ENCODE data around the gene SCO2.

SCO2 gene, protein sequence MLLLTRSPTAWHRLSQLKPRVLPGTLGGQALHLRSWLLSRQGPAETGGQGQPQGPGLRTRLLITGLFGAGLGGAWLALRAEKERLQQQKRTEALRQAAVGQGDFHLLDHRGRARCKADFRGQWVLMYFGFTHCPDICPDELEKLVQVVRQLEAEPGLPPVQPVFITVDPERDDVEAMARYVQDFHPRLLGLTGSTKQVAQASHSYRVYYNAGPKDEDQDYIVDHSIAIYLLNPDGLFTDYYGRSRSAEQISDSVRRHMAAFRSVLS

DNA sequence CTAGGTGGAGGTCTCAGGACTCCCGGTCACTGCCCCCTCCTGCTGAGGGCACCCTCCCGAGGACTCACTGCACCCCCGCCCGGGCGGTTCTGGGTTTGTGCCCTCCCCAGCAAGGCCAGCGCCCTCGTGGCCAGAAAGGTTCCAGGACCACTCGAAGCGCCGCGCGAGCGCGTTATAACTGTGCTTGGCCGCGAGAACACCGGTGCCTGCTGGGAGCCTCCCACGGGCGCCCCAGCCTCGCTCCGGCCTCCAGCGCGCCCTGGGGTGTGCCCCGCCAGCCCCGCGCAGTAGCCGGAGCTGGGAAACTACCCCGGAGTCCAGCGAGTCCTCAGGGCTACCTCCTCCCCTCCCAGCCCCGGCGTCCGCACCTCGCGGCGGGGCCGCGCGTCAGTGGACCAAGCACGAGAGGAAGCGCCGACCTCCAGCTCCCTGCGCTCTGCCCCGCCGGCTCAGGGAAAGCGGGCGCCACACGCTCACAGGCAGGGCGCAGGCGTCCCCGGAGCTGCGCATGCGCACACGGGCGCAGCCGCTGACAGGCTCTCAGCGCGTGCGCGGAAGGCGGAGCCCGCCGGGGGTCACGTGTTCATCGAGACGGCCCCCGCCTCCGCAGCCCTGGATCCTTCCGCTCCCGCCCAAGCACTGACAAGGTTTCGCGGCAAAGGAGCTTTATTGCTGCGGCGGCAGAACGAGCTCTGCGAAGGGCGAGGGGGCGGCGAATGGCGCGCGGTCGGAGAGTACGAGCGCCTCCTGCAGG is at the start of gene SCO2:
Gene SCO2 (minus strand): TSS at position 495 of the 754 bp plus-strand sequence. CDS start 1,187 bp downstream, outside the sequence.
- peak; percentile 98 for DNase-seq

DNA sequence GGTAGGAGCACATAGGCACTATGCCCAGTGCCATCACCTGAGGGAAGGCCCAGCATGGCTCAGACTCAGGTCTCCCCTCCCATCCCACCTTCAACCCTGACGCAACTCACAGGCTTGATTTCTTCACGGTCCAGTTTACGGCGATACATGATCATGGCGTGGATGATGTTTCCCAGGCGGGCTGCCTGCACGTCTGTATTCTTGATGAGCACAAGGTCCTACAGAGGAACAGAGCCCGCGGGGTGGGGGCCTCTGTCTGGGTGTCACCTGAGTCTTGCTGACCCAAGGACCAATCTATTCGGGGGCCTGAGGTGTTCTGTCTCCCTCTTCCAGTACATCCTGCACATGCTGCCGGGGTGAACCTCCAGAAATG is 49.0 kb upstream of the SCO2 start:
- no peak for DNase-seq

DNA sequence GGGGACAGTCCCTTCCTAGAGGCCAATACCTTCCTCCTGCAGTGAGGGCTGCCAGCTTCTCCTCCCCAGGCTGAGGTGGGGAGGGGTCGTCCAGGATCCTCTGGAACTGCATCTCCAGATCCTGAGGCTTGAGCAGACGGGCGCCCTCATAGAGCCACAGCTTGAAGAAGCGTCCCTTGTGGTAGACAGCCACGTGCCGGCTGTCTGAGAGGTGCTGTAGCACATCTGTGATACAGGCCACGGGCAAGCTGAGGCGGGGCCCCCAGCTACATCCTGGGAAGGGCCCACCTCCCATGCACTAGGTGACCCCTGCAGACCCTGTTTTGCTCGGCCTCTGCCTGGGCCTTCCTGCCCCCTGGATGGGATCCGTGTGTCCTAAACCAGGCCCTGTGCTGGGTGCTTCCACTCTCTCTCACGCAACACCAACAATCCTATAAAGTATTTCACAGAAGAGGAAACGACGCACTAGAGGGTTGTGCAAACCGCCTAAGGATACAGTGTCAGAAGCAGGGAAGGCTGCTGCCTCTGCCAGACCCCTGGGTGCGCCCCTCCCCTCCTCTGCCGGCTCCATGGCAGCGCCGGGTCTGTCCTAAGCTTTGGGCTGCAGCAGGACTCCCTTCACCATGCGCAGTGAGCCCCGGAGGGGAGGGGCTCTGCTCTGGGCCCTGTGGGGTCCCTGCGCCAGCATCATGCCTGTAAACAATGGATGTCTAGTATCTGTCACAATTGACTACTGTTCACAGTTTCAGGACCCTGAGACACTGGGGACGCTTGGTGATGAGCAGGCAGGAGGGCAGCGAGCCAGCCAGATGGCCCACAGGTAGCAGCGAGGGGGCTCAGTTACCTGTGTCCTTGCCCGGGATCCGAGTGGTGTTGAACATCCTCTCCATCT is 48.3 kb upstream of the SCO2 start:
- DNase-seq = no peak

DNA sequence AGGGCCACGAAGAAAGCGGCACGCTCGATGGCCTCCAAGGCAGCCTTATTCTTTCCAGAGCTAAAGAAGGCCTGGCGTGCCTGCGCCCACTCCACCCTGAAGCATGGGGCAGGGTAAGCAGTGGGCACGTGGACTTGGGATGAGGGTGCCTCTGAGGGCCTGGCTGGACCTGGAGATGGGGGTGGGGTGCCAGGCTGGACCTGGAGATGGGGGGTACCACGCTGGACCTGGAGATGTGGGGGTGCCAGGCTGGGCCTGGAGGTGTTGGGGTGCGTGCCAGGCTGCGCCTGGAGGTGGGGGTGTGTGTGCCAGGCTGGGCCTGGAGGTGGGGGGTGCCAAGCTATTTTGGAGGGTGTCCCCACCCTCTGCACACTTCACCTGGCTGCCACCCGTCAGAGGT is 47.6 kb upstream of the SCO2 start:
- no peak for DNase-seq

DNA sequence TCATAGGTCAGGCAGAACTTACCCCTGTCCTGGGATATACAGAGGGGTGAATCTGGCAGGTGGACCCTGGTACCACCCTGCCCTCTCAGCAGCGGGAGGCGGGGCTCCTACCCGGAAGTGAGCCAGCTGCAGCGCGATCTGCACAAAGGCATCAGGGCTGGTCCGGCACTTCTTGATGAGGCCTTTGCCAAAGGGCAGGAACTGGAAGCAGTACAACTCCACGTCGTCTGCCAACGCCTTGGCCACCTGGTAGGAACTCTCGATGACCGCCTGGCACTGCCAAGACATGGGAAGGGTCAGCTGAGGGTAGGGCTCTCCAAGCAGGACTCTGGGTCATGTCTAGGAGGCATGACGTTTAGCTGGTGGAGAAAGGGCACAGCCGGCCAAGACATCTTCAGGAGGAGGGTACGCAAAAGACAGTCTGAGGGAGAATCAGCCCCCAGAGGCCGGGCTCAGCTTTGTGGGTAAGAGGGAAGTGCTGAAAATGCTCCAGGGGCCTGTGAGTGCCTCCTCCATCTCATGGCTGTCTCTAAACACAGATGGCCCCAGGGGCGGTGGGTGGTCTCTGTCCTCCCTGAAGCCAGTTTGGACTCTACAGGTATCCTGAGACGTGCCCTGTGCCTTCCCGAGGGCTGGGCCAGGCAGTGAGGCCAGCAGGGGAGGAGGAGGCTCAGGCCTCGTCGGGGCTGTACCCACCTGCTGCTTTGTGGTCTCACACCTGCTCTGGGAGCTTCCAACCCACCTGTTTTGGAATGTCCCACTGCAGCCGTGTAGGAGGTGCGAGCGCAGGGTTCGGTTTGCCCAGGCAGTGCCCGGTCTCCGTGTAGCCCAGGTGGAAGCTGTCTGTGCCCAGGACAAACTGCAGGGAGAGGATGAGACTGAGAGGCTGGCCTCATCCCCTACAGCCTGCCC is 46.1 kb upstream of the SCO2 start:
- DNase-seq = no peak

DNA sequence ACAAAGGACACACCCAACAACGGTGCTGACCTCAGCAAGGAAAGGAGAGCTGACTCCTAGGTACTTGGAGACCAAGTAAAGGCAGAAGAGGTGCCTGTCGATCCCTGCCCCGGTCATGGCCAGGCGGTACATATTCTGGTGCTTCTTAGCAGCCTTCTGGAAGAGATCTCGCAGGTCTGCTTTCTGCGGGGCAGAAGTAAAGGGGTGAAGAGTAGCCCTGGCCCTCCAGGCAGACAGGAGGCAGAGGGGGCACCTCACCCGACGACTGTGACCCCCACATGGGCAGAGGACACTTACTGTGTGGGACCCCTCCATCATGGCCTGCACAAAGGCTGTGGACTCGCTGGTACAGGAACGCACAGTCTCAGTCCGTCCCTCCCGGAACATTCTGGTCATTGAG is 45.5 kb upstream of the SCO2 start:
- no peak for DNase-seq

DNA sequence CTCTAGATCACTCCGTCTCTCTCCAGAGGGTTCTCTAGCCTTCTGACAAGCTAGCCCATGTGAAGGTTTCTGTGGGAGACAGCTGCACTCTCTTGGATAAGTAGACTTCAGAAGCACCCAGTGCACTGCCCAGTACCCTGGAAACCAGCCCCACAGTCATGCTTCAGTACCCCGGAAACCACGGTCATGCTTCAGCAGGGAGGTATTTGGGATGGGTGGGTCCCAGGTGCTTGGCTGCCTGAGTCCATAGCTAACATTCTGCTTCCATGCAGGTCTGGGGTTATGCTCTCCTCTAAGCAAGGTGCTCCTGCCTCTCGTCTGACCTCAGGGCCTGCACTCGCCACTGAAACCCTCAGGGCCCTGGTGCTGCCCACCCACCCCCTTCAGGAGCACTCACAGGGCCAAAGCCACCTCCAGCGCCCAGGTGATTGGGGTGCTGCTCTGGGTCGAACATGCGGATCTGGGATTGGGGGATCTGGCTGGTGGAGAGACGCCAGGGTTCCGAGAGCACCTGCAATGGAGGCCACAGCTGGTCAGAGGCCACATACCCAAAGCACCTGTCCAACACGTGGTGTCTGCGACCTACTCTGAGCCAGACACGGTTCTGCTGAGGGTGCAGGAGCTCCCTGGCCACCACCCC is 44.6 kb upstream of the SCO2 start:
- no peak for DNase-seq

DNA sequence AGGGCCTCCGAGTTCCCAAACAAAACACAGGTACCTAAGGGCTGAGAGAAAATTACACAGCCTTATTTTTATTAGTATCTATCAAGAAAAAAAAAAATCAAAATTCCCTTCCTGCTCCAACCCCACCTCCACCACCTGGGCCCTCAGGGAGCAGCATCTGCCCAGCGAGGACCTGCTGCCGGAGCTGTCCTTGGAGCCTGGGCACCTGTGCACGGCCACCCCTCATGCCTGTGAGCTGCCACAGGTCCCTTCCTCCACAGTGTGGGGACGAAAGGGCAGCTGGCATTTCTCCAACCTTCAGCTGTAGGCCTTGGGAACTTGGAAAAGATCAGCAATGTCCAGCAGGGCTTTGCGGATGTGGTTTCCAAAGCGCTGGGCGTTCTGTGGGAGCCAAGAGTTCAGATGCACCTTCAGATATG is 43.7 kb upstream of the SCO2 start:
- no peak for DNase-seq

DNA sequence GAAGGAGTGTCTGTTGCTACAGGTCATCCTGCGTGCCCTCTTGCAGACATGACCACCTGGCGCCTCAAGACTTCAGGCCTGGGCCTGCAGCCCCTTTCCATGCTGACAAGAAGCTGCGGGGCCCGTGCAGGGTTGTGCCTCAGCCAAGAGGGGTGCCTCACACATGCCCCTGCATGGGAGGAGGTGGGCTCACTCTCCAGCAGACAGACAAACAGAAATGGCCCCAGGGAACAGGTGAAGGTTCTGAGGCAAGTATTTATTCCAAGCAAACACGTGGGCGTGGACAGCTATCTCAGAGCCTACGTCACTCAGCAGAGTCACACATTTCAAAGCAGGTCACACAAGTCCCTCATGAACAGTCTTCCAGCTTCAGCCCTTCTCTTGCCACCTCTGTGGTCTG is 43.2 kb upstream of the SCO2 start:
- no peak for DNase-seq

DNA sequence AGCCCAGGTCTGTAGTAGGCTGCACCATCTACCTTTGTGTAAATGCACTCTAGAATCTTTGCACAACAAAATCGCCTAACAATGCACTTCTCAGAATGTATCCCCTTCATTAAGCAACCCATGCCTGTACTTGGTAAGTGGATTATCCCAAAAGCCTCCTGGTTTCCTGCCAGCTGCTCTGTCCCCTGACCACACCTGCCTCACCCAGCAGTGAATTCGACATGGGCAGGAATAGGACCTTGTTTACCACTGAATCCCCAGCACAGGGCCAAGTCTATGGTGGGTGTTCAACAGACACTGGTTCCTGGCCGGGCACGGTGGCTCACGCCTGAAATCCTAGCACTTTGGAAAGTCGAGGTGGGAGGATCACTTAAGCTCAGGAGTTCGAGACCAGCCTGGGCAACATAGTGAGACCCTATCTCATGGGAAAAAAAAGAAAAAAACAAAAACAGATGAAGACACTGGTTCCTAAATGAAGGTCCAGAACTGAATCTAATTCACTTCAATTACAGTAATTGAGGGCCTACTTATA is 42.4 kb upstream of the SCO2 start:
- no peak for DNase-seq

DNA sequence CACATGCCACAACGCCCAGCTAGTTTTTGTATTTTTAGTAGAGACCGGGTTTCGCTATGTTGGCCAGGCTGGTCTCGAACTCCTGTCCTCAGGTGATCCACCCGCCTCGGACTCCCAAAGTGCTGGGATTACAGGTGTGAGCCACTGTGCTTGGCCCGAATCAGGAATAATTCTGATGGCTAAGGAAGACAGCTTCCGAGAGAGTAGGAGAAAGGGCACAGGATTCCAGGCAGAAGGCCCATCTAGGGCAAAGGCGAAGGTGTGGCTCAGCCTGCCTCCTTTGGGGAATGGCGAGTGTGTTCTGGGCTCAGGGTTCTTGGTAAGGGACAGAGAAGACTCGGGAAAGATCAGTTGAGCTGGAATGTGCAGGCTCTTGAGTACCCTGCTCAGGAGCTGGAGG is 38.9 kb upstream of the SCO2 start:
- DNase-seq = no peak

DNA sequence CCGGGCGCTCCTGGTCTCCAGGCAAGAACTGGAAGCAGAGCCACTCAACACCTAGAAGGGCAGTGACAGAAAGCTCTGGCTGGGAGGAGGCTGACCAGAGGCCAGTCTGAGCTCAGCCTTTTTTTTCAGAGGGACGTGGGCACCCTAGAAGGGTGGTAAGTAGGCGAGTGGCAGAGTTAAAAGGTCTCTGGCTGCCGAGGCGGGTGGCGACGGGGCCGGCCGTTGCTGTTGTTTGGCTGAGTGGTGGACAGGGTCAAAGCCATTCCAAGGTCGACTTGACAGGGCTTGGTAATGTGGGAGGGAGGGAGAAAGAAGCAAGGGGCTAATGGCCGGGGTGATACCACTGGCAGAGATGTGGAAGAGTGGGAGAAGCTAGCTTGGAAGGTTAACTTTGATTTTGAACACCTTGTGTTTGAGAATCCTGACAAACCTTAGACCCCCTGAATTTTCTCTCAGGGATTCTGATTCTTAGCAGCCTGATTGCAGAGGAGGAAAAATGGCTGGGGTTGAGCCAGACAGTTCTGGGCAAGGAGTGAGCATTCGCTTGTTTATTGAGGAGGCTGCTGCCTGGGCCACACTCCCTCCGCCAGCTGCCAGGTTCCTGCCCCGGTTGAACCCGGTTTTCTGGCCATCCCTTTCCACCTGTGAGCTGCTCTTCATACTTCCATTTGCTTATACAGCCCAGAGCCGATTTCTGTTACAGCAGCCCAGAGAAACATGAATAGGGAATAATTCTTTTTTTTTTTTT is 38.2 kb upstream of the SCO2 start:
- no peak for DNase-seq

DNA sequence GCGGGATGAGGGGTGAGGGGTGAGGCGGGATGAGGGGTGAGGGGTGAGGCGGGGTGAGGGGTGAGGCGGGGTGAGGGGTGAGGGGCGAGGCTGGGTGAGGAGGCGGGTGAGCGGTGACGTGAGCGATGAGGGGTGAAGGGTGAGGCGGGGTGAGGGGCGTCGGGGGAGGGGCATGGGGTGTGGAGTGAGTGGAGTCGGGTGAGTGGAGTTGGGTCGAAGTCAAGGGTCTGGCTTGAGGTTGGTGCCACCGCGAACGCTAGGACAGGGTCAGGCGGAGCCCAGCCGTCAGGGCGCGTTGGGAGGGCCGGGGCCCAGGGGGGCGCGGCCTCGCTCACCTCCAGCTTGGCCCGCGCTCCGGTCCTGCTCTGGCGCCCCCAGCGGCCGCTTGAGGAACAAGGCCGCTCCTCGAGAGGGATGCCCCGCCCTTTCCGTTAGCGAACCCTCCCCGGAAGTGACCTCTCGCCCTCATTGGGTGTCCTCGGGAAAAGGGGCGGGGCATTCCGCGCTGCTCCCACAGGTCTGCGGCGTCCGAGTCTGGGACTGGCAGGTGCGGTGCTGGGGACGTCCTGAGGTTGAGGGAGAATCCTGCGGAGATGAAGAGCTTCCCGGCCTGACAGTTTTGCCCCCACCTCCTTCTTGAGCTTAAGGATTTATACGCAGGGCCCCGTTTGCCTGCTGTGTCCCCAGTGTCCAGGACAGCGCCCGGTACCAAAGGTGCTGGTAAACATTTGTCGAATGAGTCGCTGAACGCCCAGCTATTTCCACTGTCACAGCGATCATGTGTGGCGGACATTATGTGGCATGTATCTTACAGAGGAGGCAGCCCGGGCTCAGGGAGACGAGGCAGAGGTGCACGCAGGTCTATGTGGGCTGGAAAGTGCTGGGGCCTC is 37.4 kb upstream of the SCO2 start, which contains the start of gene SYCE3:
Gene SYCE3 (minus strand): TSS at position 397 of the 890 bp plus-strand sequence. CDS start 6,514 bp downstream, outside the sequence.
- DNase-seq = peak; percentile 99

DNA sequence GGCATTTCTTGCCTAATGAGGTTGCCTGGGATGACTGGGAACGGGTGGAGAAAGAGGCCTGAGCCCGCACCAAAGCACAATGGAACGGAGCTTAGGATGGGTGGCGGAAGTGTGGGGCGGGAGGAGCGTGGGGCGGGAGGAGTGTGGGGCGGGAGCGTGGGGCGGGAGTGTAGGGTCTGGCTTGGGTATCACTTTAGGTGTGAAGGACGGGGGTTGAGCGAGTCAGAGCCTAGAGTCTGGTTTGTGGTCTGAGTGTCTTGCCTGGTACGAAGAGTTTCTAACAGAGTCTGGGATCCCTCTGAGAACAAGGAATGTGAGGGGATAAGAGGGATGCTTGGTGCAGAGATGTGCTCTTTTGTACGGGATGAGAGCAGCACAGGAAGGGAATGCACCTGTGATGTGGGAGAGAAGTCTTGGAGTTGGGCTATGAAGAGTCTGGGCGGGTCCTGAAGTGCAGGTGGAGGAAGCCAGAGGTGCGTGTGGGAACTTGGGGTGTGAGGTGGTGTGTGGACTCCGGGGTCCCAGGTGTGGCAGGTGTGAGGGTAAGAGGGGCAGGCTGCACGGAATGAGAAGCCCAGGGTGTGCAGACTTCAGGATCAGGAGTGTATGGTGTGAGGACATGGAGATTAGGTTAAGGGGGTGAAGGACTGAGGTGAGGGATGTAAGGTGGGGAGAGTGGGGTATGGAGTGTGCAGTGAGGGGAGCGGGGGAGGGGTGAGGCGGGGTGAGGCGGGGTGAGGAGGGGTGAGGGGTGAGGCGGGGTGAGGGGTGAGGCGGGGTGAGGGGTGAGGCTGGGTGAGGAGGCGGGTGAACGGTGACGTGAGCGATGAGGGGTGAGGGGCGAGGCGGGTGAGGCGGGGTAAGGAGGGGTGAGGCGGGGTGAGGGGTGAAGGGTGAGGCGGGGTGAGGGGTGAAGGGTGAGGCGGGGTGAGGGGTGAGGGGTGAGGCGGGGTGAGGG is 36.3 kb upstream of the SCO2 start:
- DNase-seq = no peak

DNA sequence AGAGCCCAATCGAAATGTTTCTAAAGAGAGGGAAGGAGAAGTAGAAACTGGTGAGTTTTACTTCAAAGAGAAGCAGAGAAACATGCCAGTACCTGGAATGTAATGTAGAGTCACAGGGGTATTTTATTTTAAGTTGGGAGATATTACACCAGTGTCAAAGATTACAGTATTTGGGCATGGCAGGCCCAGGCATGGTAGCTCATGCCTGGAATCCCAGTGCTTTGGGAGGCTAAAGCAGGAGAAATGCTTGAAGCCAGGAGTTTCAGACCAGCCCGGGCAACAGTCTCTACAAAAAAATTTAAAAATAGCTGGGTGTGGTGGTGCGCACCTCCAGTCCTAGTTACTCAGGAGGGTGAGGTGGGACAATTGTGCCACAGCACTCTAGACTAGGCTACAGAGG is 34.6 kb upstream of the SCO2 start:
- no peak for DNase-seq

DNA sequence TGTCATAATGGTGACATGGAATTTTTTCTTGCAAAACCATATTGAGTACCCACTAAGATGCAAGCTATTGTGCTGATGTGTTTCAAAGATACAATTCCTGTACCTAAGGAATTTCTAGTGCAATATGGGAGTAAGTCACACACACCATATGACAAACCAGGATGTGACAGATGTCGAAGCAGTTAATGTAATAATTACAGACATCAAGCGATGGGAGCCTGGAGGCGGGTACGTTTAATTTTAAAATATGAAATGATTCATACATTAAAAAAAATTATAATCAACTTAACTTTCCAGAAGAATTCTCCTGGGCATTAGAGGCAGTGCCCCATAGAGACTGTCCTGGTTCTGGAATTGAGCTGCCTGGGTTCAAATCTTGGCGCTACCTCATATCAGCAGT is 31.3 kb upstream of the SCO2 start:
- no peak for DNase-seq

DNA sequence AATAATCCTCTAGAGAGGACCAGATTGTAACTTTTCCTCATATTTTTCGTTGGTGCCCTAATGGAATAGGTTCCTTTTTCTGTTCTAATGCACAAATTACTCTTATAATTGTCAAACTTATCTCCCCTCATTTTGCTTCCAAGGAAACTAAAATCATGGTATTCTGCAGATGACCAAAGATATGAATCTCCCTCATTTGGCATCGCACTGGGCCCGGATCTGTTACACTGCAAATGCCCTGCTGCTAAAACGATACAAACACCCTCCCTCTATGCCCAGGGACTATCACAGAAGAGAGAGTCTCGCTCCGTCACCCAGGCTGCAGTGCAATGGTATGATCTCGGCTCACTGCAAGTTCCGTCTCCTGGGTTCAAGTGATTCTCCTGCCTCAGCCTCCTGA is 27.9 kb upstream of the SCO2 start:
- no peak for DNase-seq

DNA sequence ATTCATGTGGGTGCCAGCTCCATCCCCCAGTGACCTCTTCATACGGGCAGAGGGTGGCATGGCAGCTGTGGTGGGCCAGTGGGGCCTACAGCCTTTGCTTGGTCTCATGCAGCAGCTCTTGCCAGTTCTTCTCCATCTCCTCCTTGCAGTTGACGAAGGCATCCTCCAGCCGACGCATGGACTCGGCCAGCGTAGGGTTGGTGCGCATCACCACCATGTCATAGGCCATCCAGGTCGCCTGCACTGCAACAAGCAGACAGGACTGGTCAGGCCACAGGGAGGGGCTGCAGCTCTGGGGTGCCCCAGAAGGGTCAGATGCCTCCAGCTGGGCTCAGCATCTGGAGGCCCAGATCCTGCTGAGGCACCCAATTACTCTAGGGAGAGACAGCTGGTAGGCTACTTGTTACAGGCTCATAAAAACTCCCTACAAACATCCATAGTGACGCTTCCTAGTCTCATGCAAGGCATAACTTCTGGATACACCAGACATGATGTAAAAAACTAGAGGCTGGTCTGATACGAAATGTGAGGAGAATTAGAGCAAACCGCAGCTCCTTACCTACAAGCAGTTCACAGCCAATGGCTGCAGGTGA is 25.9 kb upstream of the SCO2 start:
- DNase-seq = no peak

All from suppressor macrophage treated with lipopolysaccharide for 4 hours (primary cell).